Tibial artery (tissue), 4 donors: ENCODE results near the gene SDR42E1.

Experiments used
- DNase-seq, 2 donors: peaks; one replicate each; pipeline ENCODE4 v3.0.0-alpha.2; 2019
- H3K27ac ChIP-seq, 2 donors: fragments of 200-600 bp; sonication (generic) in 1 of 2; 1 replicate in 1 of 2; 2 replicates in 1 of 2; pipeline ENCODE4 v1.5.1; 2018 to 2019; ENCODE audit warnings: mild to moderate bottlenecking in 1 of 2
- H3K27me3 ChIP-seq, 2 donors: fragments of 200-600 bp; sonication (generic) in 1 of 2; one replicate each; pipeline versions ENCODE4 v1.5.1 to v1.6.0; 2016 to 2019
- H3K36me3 ChIP-seq, 3 donors: fragments of 200-600 bp; sonication (generic) in 2 of 3; one replicate each; pipeline ENCODE4 v1.5.1; 2016 to 2019; ENCODE audit warnings: mild to moderate bottlenecking in 2 of 3
- H3K4me1 ChIP-seq, 4 donors: fragments of 200-600 bp; sonication (generic) in 2 of 4; 1 replicate in 3 of 4; 2 replicates in 1 of 4; pipeline ENCODE4 v1.5.1; 2016 to 2019
- H3K4me3 ChIP-seq, 2 donors: fragments of 200-600 bp; sonication (generic) in 1 of 2; 1 replicate in 1 of 2; 2 replicates in 1 of 2; pipeline ENCODE4 v1.5.1; 2018 to 2019; ENCODE audit warnings: mild to moderate bottlenecking in 2 of 2
- H3K9me3 ChIP-seq, 3 donors: fragments of 200-600 bp; sonication (generic) in 1 of 3; one replicate each; pipeline ENCODE4 v1.5.1; 2016 to 2019
- CTCF ChIP-seq, 2 experiments: fragments of 200-600 bp in 1 of 2; fragments of 450-650 bp in 1 of 2; IDR thresholded peaks; one replicate each; pipeline ENCODE4 v1.5.1; 2017 to 2019; ENCODE audit warnings: antibody characterized with exemption in 2 of 2, mild to moderate bottlenecking in 1 of 2, moderate library complexity in 1 of 2
- intact Hi-C: fragments of 100-400 bp; cut with DNase I; formaldehyde crosslinking; loops from one replicate; pipeline ENCODE4 v1.15.0; 2023; ENCODE audit warnings: low total_unique reads

Gene SDR42E1

DNA sequence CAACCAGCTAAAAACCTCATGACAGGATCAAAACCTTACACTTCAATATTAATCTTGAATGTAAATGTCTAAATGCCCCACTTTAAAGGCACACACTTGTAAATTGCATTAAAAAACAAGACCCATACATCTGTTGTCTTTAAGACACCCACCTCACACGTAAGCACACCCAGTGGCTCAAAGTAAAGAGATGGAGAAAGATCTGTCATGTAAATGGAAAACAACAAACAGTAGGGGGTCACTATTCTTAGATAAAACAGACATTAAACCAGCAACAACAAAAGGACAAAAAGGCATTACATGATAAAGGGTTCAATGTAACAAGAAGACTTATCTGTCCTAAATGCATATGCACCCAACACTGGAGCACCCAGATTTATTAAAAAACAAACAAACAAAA lies 35.6 kb downstream of the SDR42E1 start:
- Histone ChIP-seq H3K4me3 (no peak overlapping the region), H3K27me3 (no peaks in the 10 kb centered on the region), H3K9me3 (peaks cover 4 to 12% (median 9%) of the 10 kb centered on the region in 3 donors), H3K27ac (no peak overlapping the region), H3K4me1 (no peaks in the 10 kb centered on the region), H3K36me3 (no peaks in the 10 kb centered on the region)
- TF ChIP-seq CTCF (IDR thresholded peaks at IDR 0.05): no peak
- intact Hi-C loops: no loop called here
- no peak for DNase-seq

DNA sequence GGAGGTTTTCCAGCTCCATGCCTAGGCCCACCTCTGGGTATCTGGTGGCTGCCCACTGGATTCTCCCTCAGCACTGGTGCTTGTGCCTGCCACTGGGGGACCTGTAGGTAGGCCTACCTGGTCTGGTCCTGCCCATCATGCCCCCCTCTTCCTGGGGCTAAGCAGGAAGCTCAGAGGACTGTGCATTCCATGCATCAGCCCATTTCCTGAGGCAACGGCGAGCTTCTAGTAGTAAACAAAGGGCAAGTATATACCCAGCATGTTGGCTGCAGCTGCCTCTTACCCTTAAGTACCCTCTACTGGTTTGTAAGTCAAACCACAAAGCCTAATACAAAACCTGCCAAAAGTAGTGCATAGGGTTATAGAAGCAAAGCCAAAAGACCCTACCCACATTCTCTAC lies 37.5 kb downstream of the SDR42E1 start:
- Histone ChIP-seq H3K9me3 (peaks cover 4 to 12% (median 9%) of the 10 kb centered on the region in 3 donors), H3K27me3 (no peaks in the 10 kb centered on the region), H3K4me3 (no peak overlapping the region), H3K36me3 (no peaks in the 10 kb centered on the region), H3K27ac (no peak overlapping the region), H3K4me1 (no peaks in the 10 kb centered on the region)
- no peak for DNase-seq
- intact Hi-C loops: no loop called here
- no peak for TF ChIP-seq CTCF (IDR thresholded peaks at IDR 0.05)

GRCh38 chr16:81971853-81972252 lies 39.4 kb downstream of the SDR42E1 start:
- Histone ChIP-seq H3K27me3 (no peaks in the 10 kb centered on the region), H3K9me3 (peaks cover 4 to 12% (median 9%) of the 10 kb centered on the region in 3 donors), H3K4me1 (no peaks in the 10 kb centered on the region), H3K4me3 (no peak overlapping the region), H3K36me3 (no peaks in the 10 kb centered on the region), H3K27ac (no peak overlapping the region)
- intact Hi-C loops: no loop called here
- no peak for TF ChIP-seq CTCF (IDR thresholded peaks at IDR 0.05)
- no peak for DNase-seq

- no peak for DNase-seq
- no peak overlapping the region for H3K27ac ChIP-seq
- no peak overlapping the region for H3K4me3 ChIP-seq
- H3K4me1 ChIP-seq: no peaks in the 10 kb centered on the region
- peaks cover 0 to 6% (median 4%) of the 10 kb centered on the region in 3 donors for H3K9me3 ChIP-seq
- no peaks in the 10 kb centered on the region for H3K36me3 ChIP-seq
- intact Hi-C loops: no loop called here
- no peak for TF ChIP-seq CTCF (IDR thresholded peaks at IDR 0.05)
- H3K27me3 ChIP-seq: no peaks in the 10 kb centered on the region
Measured at GRCh38 chr16:81967358-81967757, 43.9 kb downstream of the SDR42E1 start.

DNA sequence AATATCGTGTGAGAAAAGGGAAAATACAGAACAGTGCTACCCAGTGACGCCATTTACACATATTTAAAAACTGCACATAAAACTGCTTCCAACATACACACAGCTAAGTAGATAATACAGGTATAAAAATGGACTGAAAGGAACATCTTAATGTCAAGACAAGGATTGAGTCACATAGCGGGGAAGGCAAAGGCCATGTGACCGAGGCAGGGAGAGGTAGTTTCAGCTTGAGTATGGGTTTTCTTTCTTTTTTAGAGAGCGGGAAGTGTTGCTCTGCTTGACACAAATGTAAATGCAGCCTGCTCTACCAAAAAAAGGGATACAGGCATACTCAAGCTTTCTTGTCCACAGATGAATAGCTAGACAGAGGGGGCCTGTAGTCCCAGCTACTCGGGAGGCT lies 46.5 kb downstream of the SDR42E1 start:
- no peak overlapping the region for H3K4me3 ChIP-seq
- TF ChIP-seq CTCF (IDR thresholded peaks at IDR 0.05): no peak
- intact Hi-C loops: no loop called here
- no peaks in the 10 kb centered on the region for H3K27me3 ChIP-seq
- H3K36me3 ChIP-seq: no peaks in the 10 kb centered on the region
- no peaks in the 10 kb centered on the region for H3K9me3 ChIP-seq
- DNase-seq: no peak
- no peaks in the 10 kb centered on the region for H3K4me1 ChIP-seq
- H3K27ac ChIP-seq: no peak overlapping the region
